ENCODE results near the gene TIMM23.
"Not testable (repeated sequence)": the region's sequence is repeated elsewhere in the genome, so short reads cannot be mapped to it uniquely, and the experiment has no call there.

TIMM23 gene, protein sequence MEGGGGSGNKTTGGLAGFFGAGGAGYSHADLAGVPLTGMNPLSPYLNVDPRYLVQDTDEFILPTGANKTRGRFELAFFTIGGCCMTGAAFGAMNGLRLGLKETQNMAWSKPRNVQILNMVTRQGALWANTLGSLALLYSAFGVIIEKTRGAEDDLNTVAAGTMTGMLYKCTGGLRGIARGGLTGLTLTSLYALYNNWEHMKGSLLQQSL

GRCh38 chr10:45972106-45972812, at the start of gene TIMM23:
TSS of gene TIMM23 (plus strand) at chr10:45972489. CDS start at chr10:45972625, 136 bp downstream.
- peak; percentile 26 for DNase-seq

- DNase-seq: not testable (repeated sequence)
Measured at GRCh38 chr10:45926790-45927189, 45.5 kb upstream of the TIMM23 start.

DNA sequence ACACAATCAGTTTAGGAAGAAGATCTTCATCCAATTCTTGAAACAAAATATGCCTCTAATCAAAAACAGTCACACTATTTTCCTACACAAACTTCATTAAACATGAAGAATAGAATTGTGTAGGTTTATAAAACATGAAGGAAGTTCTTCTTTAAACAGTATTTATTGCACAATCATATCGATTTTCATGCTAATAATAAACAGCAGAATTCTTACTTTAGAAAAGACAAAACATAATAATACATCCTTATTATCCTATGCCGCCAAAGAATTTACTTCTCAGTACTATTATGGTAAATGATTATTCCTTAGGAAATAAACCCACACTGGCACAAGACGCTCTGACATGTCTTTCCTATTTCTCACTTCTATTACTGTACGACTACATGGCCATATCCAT, 41.0 kb upstream of the TIMM23 start:
- DNase-seq: not testable (repeated sequence)

GRCh38 chr10:45934788-45935187, 37.5 kb upstream of the TIMM23 start:
- DNase-seq: not testable (repeated sequence)

- not testable (repeated sequence) for DNase-seq
Measured at GRCh38 chr10:45939176-45939697, 33.1 kb upstream of the TIMM23 start.

- DNase-seq: not testable (repeated sequence)
Measured at GRCh38 chr10:45941196-45941595, 31.1 kb upstream of the TIMM23 start.

- not testable (repeated sequence) for DNase-seq
Measured at GRCh38 chr10:45945476-45945875, 26.8 kb upstream of the TIMM23 start.

DNA sequence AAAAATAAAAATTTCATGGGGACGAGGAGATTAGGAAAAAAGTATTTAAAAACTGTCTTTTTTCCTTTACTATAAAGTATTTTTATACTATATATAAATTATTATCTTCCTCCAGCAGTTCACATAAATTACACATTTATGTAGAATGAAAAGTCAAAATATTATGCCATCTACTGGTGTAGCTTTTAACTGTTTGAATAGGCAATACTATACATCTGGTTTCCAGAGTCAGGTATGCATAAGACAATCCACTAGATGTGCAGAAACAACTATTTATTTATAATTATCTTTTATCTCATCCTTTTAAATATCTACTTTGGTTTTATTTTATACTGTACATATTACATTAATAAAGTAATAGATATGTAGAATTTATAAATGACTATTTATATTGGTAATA, 24.9 kb upstream of the TIMM23 start:
- DNase-seq: not testable (repeated sequence)

DNA sequence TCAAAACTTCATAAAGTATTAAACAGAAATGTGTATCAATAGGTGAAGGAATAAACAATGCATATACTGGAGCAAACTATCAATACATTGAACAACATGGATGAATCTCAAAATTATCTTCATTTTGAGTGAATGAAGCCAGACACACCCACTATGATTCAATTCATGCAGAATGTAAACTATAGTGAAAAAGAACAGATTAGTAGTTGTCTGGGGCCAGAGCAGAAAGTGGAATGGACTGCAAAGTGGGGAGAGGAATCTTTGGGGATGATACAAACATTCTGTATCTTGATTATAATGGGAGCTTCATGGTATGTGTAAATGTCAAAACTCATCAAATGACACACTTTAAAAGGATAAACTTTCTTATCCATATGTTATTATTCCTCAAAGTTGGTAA, 23.5 kb upstream of the TIMM23 start:
- DNase-seq: not testable (repeated sequence)

- DNase-seq: not testable (repeated sequence)
Measured at GRCh38 chr10:45954367-45954766, 17.9 kb upstream of the TIMM23 start.

DNA sequence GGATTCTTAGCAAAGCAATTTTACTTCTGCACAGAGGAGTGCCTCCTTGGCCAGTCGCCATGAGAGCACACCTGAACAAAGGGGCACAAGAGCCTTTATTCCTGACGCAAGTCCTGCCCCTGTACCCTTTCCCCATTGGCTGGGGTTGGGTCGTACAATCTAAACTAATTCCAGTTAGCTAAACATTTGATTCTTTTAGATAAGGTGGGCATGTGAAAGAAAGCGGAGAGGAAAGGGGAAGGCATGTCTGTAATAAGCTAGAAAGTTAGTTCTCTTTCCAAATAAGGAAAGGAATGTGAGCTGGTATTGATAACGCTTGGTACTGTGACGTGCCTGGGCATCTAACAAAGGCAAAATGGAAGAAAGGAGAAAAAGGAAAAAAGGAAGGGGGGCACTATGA, 15.7 kb upstream of the TIMM23 start:
- DNase-seq: not testable (repeated sequence)

DNA sequence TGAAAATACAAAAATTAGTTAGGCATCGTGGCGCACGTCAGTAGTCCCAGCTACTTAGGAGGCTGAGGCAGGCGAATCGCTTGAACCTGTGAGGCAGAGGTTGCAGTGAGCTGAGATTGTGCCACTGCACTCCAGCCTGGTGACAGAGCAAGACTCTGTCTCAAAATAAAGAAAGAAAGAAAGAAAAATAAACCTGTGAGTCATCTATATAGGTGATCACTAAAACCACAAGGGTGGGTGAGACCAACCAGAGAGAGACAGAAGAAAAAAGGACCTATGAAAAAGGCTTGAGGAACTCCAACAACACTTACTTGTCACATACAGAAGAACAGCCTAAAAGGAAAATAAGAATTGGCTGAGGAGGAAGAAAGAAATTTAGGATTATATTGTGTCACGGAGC, 14.4 kb upstream of the TIMM23 start:
- not testable (repeated sequence) for DNase-seq

DNA sequence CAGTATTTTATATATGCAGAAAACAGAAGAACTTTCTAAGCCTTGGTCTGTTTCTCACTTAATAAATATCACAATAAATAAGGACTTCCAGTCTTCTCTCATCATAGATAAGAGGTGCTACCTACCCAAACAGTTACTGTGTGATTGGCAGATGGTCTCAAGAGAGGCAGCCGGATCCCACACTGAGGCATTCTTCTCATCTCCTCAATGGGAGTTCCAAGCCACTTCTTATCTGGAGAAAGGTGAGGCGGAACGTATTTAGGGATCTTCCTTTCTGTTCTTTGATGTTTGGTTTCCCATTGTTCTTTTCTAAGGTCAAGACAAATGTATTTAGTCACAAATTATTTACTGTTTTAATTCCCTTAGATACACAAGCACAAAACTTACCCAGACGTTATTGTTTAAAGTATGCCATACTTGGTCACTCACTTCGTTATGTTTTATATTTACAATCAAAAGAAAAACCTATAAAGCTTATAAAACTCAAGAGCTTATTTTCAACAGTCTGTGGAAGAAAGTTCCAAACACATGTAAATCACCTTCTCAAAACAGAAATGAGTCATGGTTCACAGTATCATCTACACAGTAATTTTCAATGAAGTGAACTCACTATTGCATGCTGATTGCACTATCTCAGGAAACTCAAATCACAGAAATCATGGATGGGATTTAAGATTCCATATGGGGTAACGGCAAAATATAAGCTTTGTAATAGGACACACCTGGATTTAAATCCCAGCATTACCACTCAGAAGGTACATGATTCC, 9.4 kb upstream of the TIMM23 start:
- DNase-seq: not testable (repeated sequence)

DNA sequence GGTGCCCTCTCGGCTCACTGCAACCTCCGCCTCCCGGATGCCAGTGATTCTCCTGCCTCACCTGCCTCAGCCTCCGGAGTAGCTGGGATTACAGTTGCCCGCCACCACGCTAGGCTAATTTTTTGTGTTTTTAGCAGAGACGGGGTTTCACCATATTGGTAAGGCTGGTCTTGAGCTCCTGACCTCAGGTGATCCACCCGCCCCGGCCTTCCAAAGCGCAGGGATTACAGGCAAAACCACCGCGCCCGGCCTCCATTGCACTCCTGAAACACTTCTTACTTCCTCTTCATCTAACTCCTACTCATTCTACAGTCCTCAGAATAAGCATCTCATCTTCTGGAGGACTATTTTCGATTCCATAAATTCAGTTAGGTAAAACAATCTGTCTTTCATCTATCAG, 1.3 kb upstream of the TIMM23 start:
- not testable (repeated sequence) for DNase-seq

GRCh38 chr10:45971742-45972105, 565 bp upstream of the TIMM23 start:
- not testable (repeated sequence) for DNase-seq

DNA sequence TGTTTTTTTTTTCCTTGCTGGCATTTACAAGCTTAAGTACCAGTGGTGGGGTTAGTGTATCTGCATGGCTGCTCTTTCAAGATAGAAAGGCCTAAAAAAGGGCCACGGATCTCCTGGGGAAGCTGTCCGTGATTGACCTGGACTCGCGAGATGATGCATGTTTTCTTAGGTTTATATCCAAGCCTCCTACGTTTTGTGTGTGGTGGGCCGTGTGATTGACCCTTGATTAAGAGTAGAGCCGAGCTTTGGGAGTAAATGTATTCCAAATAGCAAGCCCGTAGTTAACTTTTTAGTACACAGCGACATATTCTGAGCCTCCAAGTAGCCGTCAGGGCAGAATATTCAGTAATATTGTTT, 502 bp downstream of the TIMM23 start:
- not testable (repeated sequence) for DNase-seq

GRCh38 chr10:45974041-45974440, 1.8 kb downstream of the TIMM23 start:
- not testable (repeated sequence) for DNase-seq

DNA sequence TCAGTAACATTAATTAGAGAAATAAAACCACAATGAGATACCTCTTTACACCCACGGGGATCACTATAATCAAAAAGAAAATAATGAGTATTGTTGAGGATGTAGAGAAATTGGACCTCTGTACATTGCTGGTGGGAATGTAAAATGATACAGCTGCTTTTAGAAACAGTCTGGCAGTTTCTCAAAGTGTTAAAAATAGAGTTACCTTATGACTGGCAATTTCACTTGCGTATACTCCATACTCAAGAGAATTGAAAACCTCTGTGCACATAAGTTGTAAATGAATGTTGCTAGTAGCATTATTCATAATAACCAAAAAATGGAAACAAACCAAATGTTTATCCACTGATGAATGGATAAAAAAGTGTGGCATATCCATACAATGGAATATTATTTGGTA, 6.3 kb downstream of the TIMM23 start:
- not testable (repeated sequence) for DNase-seq

GRCh38 chr10:45981367-45981766, 9.1 kb downstream of the TIMM23 start:
- DNase-seq: not testable (repeated sequence)

- not testable (repeated sequence) for DNase-seq
Measured at GRCh38 chr10:45983538-45984186, 11.4 kb downstream of the TIMM23 start.

DNA sequence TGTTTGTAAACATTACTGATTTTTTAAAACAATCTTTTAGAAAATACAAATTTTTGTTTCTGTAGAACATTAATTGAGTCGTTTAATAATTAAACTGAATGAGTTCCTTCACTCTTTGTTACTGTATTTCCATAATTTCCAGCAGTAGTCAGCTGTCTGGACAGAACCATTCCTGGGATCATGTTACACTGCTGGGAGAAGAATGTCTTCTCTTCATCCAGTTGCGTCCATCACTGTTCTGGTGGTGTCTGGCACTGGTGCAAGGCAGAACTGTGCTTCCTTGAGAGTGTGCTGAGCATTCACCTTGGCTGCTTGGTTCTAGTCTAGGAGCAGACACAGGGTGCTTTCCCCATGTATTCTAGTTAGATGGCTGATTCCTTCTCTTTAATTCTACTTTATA, 12.2 kb downstream of the TIMM23 start:
- DNase-seq: not testable (repeated sequence)

DNA sequence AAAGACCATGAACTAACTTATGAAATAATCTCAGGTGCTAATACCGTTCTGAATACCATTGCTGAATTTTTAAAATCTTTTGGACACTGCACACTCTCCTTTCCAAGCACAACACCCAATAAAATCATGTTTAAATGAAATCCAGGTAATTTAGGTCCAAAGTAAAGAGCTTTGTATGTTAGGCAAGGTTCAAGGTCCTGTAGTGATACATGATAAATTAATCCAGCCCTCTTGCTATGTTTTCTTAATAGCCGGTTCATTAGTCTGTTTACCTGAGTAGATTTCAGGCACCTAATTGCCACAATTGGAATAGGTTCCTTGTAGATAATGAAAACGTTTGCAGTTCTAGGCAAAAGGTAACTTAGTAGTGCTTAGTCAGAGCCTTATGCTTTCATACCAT, 13.3 kb downstream of the TIMM23 start:
- DNase-seq: not testable (repeated sequence)

GRCh38 chr10:45997557-45997956, 25.3 kb downstream of the TIMM23 start:
- DNase-seq: no peak
